ENCODE results near the gene PRKAG3. TPM values are rescaled to one million over a fixed set of nuclear protein-coding genes. Genes with fewer than 3 reads are reported as not detected.

Gene PRKAG3
- total RNA-seq, 1 donor from 2014 or later: 2.9 TPM

DNA sequence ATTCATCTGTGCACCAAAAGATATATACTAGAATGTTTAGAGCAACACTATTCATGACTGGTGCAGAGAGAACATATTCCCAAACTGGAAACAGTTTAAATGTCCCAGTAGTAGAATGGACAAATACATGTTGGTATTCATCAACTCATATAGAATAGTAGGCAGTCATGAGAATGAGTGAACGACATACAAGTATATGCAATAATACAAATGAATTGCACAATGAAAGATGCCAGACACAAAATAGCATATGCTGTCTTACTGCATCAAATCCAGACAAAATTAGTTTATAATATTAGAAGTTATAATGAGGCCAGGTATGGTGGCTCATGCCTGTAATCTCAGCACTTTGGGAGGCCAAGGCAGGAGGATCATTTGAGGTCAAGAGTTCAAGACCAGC, 8.3 kb upstream of the PRKAG3 start:
- Mint-ChIP-seq H3K27me3 (ENCODE audit: low read depth) (peaks cover 7% of the 10 kb centered on the region), H3K4me1 (peaks cover 2% of the 10 kb centered on the region), H3K9me3 (peaks cover 39% of the 10 kb centered on the region), H3K4me3 (no peak overlapping the region), H3K27ac (no peak overlapping the region), H3K36me3 (peaks cover 3% of the 10 kb centered on the region)
- TF ChIP-seq CTCF (IDR thresholded peaks at IDR 0.05; ENCODE audit: unreplicated experiment): no peak
- DNase-seq (ENCODE audit: low spot score in 2 of 2, unreplicated experiment in 2 of 2): no peak

DNA sequence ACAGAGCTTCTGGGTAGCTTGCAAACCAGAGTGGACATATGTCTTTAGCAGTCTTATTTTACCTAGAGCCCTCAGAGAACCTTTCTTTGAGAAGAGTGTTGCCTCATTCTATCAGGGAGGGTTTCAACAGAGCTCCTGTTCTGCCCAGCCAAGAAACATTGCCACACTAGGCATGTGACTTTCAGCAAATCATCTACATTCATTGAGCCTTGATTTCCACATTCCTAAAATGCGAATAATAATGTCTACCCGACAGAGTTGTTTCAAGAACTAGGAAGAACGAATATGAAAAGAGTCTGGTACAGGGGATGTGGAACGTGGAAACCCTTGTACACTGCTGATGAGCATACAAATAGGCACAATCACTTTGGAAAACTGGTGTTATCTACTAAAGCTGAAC, 7.8 kb upstream of the PRKAG3 start:
- no peak overlapping the region for H3K4me3 Mint-ChIP-seq
- H3K36me3 Mint-ChIP-seq: peaks cover 3% of the 10 kb centered on the region
- peaks cover 7% of the 10 kb centered on the region for H3K4me1 Mint-ChIP-seq
- no peak for TF ChIP-seq CTCF (IDR thresholded peaks at IDR 0.05; ENCODE audit: unreplicated experiment)
- peaks cover 38% of the 10 kb centered on the region for H3K9me3 Mint-ChIP-seq
- peaks cover 7% of the 10 kb centered on the region for H3K27me3 Mint-ChIP-seq (ENCODE audit: low read depth)
- H3K27ac Mint-ChIP-seq: no peak overlapping the region
- DNase-seq (ENCODE audit: low spot score in 2 of 2, unreplicated experiment in 2 of 2): no peak

GRCh38 chr2:218837495-218837894, 5.9 kb upstream of the PRKAG3 start:
- Mint-ChIP-seq H3K36me3 (peaks cover 3% of the 10 kb centered on the region), H3K4me3 (no peak overlapping the region), H3K9me3 (peaks cover 28% of the 10 kb centered on the region), H3K4me1 (peaks cover 7% of the 10 kb centered on the region), H3K27me3 (ENCODE audit: low read depth) (peaks cover 17% of the 10 kb centered on the region), H3K27ac (no peak overlapping the region)
- DNase-seq (ENCODE audit: low spot score in 2 of 2, unreplicated experiment in 2 of 2): no peak
- no peak for TF ChIP-seq CTCF (IDR thresholded peaks at IDR 0.05; ENCODE audit: unreplicated experiment)

DNA sequence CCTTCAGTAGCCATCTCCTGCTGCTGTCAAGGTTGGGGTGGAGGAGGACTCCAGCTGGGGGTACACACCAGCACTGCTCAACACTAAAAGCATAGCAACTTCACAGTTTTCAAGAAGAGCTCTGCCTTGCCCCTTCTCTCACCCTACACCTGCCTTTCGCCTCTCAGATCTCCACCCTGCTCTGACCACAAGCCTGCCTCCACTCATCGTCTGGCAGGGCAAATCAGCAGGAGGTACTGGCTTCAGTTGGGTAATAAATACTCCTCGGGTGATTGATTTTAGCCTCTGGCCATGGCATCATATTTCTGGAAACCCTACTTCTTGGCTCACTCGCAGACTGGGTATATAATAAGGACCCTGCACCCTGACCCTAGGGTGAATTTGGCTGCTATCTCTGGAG, 3.1 kb upstream of the PRKAG3 start:
- no peak overlapping the region for H3K4me3 Mint-ChIP-seq
- H3K36me3 Mint-ChIP-seq: peaks cover 3% of the 10 kb centered on the region
- no peak for TF ChIP-seq CTCF (IDR thresholded peaks at IDR 0.05; ENCODE audit: unreplicated experiment)
- peaks cover 18% of the 10 kb centered on the region for H3K27me3 Mint-ChIP-seq (ENCODE audit: low read depth)
- peaks cover 15% of the 10 kb centered on the region for H3K9me3 Mint-ChIP-seq
- H3K27ac Mint-ChIP-seq: no peak overlapping the region
- H3K4me1 Mint-ChIP-seq: peaks cover 7% of the 10 kb centered on the region
- DNase-seq (ENCODE audit: low spot score in 2 of 2, unreplicated experiment in 2 of 2): no peak

DNA sequence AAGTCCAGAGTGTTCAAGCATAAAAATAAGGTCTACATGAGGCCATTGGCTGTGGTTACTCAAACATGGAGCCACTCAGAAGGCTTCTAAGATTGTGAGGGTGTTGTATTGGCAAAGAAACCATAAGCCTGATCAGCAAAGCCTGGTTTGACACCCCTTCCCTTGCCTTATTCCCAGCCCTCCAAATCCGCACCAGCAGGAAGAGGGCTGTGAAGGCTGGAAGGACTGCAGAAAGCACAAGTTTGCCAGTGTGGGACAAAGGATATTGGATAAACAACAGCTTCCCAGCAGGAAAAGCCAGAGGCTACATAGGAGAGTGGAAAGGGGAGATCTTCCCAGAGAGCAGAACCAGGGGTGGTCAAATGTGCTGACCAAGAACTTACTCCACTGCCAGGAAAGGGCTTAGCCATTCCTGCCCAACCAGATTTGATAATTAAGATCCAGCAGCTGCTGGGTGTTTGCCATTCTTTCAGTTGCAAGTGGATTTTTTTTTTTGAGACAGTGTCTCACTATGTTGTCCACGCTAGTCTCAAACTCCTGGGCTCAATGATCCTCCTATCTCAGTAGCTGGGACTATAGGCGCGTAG, 1.5 kb upstream of the PRKAG3 start:
- TF ChIP-seq CTCF (IDR thresholded peaks at IDR 0.05; ENCODE audit: unreplicated experiment): no peak
- Mint-ChIP-seq H3K36me3 (peaks cover 3% of the 10 kb centered on the region), H3K4me1 (peaks cover 7% of the 10 kb centered on the region), H3K9me3 (peaks cover 13% of the 10 kb centered on the region), H3K27ac (no peak overlapping the region), H3K4me3 (no peak overlapping the region), H3K27me3 (ENCODE audit: low read depth) (peaks cover 14% of the 10 kb centered on the region)
- DNase-seq (ENCODE audit: low spot score in 2 of 2, unreplicated experiment in 2 of 2): no peak

- H3K36me3 Mint-ChIP-seq: peaks cover 1% of the 10 kb centered on the region
- H3K27ac Mint-ChIP-seq: no peak overlapping the region
- H3K27me3 Mint-ChIP-seq (ENCODE audit: low read depth): peaks cover 16% of the 10 kb centered on the region
- H3K4me3 Mint-ChIP-seq: no peak overlapping the region
- TF ChIP-seq CTCF (IDR thresholded peaks at IDR 0.05; ENCODE audit: unreplicated experiment): no peak
- peaks cover 7% of the 10 kb centered on the region for H3K9me3 Mint-ChIP-seq
- DNase-seq (ENCODE audit: low spot score in 2 of 2, unreplicated experiment in 2 of 2): no peak
- peaks cover 7% of the 10 kb centered on the region for H3K4me1 Mint-ChIP-seq
These were observed 917 bp upstream of the PRKAG3 start for GRCh38 chr2:218832520-218832919.
